OCI-LY1 (cell line): ENCODE results near the gene PSPH.

Experiments used
- EZH2 ChIP-seq: fragments of 200-600 bp; sonication (generic), shearing (Covaris generic); IDR thresholded peaks from 2 replicates; pipeline ENCODE4 v1.8.0; 2017; ENCODE audit warnings: borderline replicate concordance, mixed run types, mild to moderate bottlenecking, antibody characterized with exemption, low read length, moderate library complexity, mixed read lengths
- TF ChIP-seq, protein P1 (sequence below): fragments of 200-600 bp; sonication (generic), shearing (Covaris generic); IDR thresholded peaks from 2 replicates; pipeline ENCODE4 v1.5.1; 2017; ENCODE audit warnings: mild to moderate bottlenecking, antibody characterized with exemption, low read length, moderate library complexity, mixed read lengths

DNA sequence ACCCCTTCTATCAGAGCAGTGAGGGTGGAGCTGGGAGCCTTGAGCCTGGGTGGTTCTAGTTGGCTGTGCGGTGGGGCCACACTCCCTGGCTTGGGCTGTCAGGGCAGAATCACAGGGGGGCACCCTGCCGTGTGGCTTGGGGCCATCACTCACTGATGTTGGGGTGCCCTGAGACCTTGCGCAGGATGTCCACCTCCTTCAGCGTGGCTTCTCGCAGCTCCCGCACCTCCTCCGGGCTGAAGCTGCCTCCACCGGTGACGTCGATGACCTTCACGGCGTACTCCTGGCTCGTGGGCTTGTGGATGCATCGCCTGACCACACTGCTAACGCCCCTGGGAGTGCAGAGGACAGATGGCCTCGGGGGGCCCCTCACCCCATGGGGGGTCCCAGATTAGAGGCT, 36.2 kb upstream of the PSPH start:
- TF ChIP-seq, protein P1, sequence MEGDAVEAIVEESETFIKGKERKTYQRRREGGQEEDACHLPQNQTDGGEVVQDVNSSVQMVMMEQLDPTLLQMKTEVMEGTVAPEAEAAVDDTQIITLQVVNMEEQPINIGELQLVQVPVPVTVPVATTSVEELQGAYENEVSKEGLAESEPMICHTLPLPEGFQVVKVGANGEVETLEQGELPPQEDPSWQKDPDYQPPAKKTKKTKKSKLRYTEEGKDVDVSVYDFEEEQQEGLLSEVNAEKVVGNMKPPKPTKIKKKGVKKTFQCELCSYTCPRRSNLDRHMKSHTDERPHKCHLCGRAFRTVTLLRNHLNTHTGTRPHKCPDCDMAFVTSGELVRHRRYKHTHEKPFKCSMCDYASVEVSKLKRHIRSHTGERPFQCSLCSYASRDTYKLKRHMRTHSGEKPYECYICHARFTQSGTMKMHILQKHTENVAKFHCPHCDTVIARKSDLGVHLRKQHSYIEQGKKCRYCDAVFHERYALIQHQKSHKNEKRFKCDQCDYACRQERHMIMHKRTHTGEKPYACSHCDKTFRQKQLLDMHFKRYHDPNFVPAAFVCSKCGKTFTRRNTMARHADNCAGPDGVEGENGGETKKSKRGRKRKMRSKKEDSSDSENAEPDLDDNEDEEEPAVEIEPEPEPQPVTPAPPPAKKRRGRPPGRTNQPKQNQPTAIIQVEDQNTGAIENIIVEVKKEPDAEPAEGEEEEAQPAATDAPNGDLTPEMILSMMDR, result no peak
- TF ChIP-seq EZH2, result no peak
